Thyroid gland (tissue), 4 donors: ENCODE results near the gene CCDC74B. TPM values are rescaled to one million over a fixed set of nuclear protein-coding genes. Genes with fewer than 3 reads are reported as not detected.
"Not testable (repeated sequence)": the region's sequence is repeated elsewhere in the genome, so short reads cannot be mapped to it uniquely, and the experiment has no call there.

ENCODE experiments used
- DNase-seq, 2 donors: peaks; one replicate each; pipeline ENCODE4 v3.0.0-alpha.2; 2019
- H3K27ac ChIP-seq, 3 donors: fragments of 200-600 bp; sonication (generic); 1 replicate in 2 of 3; 2 replicates in 1 of 3; pipeline ENCODE4 v1.5.1; 2016 to 2019; ENCODE audit warnings: mild to moderate bottlenecking in 1 of 3, moderate library complexity in 1 of 3
- H3K27me3 ChIP-seq: fragments of 200-600 bp; sonication (generic); one replicate; pipeline ENCODE4 v1.5.1; 2019
- H3K36me3 ChIP-seq, 2 donors: fragments of 200-600 bp; sonication (generic); one replicate each; pipeline ENCODE4 v1.5.1; 2016 to 2019
- H3K4me1 ChIP-seq, 2 donors: fragments of 200-600 bp; sonication (generic); one replicate each; pipeline ENCODE4 v1.5.1; 2017 to 2019
- H3K4me3 ChIP-seq, 3 donors: fragments of 200-600 bp; sonication (generic); replicated peaks in 1 of 3; 1 replicate in 2 of 3; 2 replicates in 1 of 3; pipeline ENCODE4 v1.5.1; 2016; ENCODE audit warnings: mild to moderate bottlenecking in 1 of 3
- H3K9me3 ChIP-seq: fragments of 200-600 bp; sonication (generic); one replicate; pipeline ENCODE4 v1.5.1; 2017
- POLR2A ChIP-seq, 2 donors: fragments of 450-650 bp; IDR thresholded peaks; one replicate each; pipeline ENCODE4 v1.6.1; 2017; ENCODE audit warnings: antibody characterized with exemption in 2 of 2, mild to moderate bottlenecking in 2 of 2, moderate library complexity in 1 of 2
- WGBS, 2 donors: methylation state at CpG; one replicate each; pipeline ENCODE4 v1.1.5; 2017; 5-methylcytosine and 5-hydroxymethylcytosine counted together
- intact Hi-C: fragments of 100-400 bp; cut with DNase I; formaldehyde crosslinking; loops from one replicate; pipeline ENCODE4 v1.15.1; 2023
- total RNA-seq, 4 donors: library from RNA; depleted of rRNA; stranded (reverse); fragments of >200 nt; gene quantifications; one replicate each; pipeline ENCODE4 v1.2.3, GENCODE V29; 2016
- TF ChIP-seq, protein P1 (sequence below), 6 experiments: fragments of 200-600 bp in 3 of 6; fragments of 450-650 bp in 3 of 6; sonication (generic) in 3 of 6; IDR thresholded peaks; one replicate each; pipeline ENCODE4 v1.5.1; 2016 to 2019; ENCODE audit warnings: antibody characterized with exemption in 6 of 6, mild to moderate bottlenecking in 2 of 6, inconsistent platforms in 1 of 6, moderate library complexity in 1 of 6

Gene CCDC74B
- total RNA-seq, 4 donors from 2014 or later, result 9.8 to 35.1 (median 19.1) TPM

DNA sequence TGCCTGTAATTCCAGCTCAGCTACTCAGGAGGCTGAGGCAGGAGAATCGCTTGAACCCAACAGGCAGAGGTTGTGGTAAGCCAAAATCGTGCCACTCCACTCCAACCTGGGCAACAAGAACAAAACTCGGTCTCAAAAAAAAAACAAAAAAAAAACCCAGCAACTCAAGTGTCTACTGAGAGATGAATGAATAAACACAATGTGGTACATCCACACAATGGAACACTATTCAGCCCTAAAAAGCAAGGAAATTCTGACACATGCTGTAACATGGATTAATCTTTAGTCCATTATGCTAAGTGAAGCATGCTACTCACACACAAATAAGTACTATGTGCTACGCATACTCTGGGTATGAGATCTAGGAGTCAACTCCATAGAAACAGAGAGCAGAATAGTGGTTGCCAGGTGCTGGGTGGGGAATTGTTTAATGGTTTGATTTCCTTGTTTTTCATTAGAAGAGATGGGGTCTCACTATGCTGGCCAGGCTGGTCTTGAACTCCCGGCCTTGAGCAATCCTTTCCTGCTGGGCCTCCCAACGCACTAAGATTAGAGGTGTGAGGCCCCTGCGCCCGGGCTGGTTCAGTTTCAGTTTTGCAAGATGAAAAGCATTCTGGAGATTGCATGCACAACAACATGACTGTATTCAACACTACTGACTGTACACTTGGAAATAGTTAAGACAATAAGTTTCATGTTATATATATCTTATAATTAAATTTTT is 20.5 kb upstream of the CCDC74B start:
- intact Hi-C loops, result no loop called here
- H3K36me3 ChIP-seq, result peaks cover 21 to 44% of the 10 kb centered on the region in 2 donors
- WGBS, 2 donors, result 96 to 98% methylated on average over 8 of the region's 8 CpGs
- H3K27me3 ChIP-seq, result no peaks in the 10 kb centered on the region
- H3K4me1 ChIP-seq, result peaks cover 6 to 14% of the 10 kb centered on the region in 2 donors
- H3K27ac ChIP-seq, result no peak overlapping the region
- H3K4me3 ChIP-seq, result no peak overlapping the region
- no peak for TF ChIP-seq POLR2A (IDR thresholded peaks at IDR 0.05)
- TF ChIP-seq, protein P1, sequence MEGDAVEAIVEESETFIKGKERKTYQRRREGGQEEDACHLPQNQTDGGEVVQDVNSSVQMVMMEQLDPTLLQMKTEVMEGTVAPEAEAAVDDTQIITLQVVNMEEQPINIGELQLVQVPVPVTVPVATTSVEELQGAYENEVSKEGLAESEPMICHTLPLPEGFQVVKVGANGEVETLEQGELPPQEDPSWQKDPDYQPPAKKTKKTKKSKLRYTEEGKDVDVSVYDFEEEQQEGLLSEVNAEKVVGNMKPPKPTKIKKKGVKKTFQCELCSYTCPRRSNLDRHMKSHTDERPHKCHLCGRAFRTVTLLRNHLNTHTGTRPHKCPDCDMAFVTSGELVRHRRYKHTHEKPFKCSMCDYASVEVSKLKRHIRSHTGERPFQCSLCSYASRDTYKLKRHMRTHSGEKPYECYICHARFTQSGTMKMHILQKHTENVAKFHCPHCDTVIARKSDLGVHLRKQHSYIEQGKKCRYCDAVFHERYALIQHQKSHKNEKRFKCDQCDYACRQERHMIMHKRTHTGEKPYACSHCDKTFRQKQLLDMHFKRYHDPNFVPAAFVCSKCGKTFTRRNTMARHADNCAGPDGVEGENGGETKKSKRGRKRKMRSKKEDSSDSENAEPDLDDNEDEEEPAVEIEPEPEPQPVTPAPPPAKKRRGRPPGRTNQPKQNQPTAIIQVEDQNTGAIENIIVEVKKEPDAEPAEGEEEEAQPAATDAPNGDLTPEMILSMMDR (IDR thresholded peaks at IDR 0.05), result no peak
- DNase-seq, result no peak
- no peaks in the 10 kb centered on the region for H3K9me3 ChIP-seq

DNA sequence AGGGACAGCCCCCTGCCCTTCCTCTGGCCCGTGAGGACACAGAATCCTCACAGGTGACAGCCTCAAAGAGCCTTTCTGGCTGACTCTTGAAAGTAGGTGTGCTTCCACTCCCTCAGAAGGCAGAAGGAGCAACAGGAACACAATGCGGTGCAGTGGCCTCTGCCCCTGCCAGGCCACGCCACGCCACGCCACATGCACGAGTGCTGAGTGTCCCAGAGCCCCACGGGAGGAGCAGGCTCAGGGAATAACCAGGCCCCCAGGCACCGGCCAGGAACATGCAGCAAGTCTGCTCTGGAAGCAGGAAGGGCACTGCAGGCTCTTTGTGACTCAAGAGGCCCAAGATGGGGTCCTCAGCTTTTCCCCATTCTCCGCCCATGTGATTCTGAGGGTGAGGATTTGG is 18.1 kb upstream of the CCDC74B start:
- TF ChIP-seq, protein P1 (IDR thresholded peaks at IDR 0.05), result no peak
- TF ChIP-seq POLR2A (IDR thresholded peaks at IDR 0.05), result no peak
- Histone ChIP-seq H3K4me1 (peaks cover 24 to 37% of the 10 kb centered on the region in 2 donors), H3K27me3 (no peaks in the 10 kb centered on the region), H3K36me3 (peaks cover 21 to 36% of the 10 kb centered on the region in 2 donors), H3K9me3 (no peaks in the 10 kb centered on the region), H3K27ac (peak overlapping the region in 1 of 3 donors; percentile 90), H3K4me3 (no peak overlapping the region)
- no peak for DNase-seq
- WGBS, 2 donors, result 92 to 96% methylated on average over 7 to 8 of the region's 9 CpGs
- intact Hi-C loops, result no loop called here

DNA sequence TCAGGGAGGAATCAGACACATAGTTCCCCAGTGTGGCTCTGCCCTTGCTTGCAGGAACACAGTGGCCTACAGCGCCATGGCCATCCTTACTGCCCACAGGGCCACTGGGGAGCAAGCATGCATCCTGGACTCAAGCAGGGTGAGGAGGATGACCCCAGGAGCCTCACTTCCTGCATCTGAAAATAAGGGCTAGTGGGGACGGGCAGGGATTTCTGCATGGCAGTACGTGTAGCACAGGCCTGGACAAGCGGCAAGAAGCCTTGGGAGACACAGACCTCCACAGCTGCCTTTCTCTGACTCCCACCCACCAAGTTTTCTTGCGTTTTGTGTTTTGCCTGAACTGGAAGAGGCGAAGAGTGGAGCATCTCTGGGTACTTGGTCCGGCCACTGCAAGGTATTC is 17.6 kb upstream of the CCDC74B start:
- DNase-seq, H3K9me3 ChIP-seq, H3K27me3 ChIP-seq, H3K4me3 ChIP-seq, intact Hi-C loops: not testable (repeated sequence)
- Histone ChIP-seq H3K4me1 (peaks cover 28 to 42% of the 10 kb centered on the region in 2 donors), H3K27ac (peak overlapping the region in 2 of 3 donors; percentile 90 to 95), H3K36me3 (peaks cover 20 to 35% of the 10 kb centered on the region in 2 donors)
- WGBS, 2 donors, result 93 to 98% methylated on average over 5 to 6 of the region's 7 CpGs

DNA sequence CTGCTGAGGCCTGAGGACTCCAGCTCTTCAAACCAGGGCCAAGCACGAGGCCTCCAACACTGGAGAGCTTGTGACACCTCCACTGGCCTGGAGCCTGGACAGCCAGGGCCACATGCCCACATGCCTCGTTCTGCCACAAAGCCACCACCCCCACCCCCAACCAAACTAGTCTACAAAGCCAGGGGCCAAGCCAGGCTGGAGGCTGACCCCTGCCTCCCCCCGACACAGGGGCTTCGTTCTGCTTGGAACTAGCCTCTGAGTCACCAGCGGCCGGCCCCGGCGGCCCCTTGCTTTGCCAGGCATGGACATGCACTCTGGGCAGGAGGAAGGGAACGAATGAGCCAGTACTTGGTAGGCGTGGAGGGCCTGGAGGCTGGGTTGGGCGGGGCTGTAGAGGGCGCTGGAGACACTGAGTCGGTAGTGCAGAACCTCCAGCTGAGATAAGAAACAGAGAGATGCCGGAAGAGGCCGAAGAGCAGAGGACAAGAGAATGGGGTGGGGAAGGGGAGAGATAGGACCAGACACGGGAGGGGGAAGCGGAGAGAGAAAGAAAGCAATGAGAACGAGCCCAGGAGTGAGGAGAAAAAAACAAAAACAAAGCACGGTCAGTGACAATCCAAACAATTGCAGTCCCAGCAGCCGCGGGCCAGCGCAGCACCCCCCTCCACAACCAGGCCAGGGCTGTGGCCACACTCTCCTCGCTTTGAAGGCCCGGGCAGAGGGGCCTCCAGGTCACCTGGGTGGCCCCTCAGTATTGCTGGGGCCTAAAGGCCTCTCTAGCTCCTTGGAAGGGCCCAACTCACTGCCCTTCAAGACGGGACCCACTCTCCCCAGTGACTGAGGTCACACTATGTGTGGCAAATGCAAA is 16.2 kb upstream of the CCDC74B start:
- Histone ChIP-seq H3K4me1 (peaks cover 38 to 53% of the 10 kb centered on the region in 2 donors), H3K36me3 (peaks cover 14 to 25% of the 10 kb centered on the region in 2 donors), H3K27ac (peak overlapping the region; percentile 90 to 96 (median 95))
- H3K4me3 ChIP-seq, intact Hi-C loops, H3K9me3 ChIP-seq, H3K27me3 ChIP-seq: not testable (repeated sequence)
- TF ChIP-seq POLR2A (IDR thresholded peaks at IDR 0.05), result peak in 1 of 2 donors; percentile 25
- TF ChIP-seq, protein P1 (IDR thresholded peaks at IDR 0.05), result peak in 2 of 6 experiments; percentile 12 to 24
- WGBS, 2 donors, result 23 to 39% methylated on average over 15 to 20 of the region's 25 CpGs
- peak; percentile 91 to 93 for DNase-seq

DNA sequence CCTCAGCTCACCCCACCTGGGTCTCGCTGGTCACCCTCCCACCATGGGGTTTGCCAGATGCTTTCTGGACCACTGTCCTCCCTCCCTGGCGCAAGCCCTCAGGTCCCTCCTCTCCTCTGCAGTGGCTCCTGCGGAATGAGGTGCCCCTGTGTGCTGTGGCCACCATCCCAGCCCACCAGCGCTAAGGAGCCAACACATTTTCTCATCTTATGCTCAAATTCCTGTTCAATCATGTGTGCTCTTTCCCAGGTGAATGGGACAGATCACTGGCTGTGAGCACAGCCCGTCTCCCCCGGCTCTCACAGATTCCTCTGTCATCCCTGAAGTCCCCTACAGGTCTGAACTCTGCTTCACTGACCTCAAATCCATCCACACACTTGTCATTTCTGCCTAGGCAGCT is 15.2 kb upstream of the CCDC74B start:
- H3K9me3 ChIP-seq, result no peaks in the 10 kb centered on the region
- H3K36me3 ChIP-seq, result peaks cover 14 to 16% of the 10 kb centered on the region in 2 donors
- peak; percentile 53 to 62 for DNase-seq
- no peak overlapping the region for H3K4me3 ChIP-seq
- WGBS, 2 donors, result 46 to 51% methylated on average over 6 of the region's 6 CpGs
- peak overlapping the region; percentile 90 to 99 (median 95) for H3K27ac ChIP-seq
- H3K27me3 ChIP-seq, result no peaks in the 10 kb centered on the region
- TF ChIP-seq POLR2A (IDR thresholded peaks at IDR 0.05), result no peak
- TF ChIP-seq, protein P1 (IDR thresholded peaks at IDR 0.05), result no peak
- peaks cover 42 to 59% of the 10 kb centered on the region in 2 donors for H3K4me1 ChIP-seq
- intact Hi-C loops, result no loop called here

DNA sequence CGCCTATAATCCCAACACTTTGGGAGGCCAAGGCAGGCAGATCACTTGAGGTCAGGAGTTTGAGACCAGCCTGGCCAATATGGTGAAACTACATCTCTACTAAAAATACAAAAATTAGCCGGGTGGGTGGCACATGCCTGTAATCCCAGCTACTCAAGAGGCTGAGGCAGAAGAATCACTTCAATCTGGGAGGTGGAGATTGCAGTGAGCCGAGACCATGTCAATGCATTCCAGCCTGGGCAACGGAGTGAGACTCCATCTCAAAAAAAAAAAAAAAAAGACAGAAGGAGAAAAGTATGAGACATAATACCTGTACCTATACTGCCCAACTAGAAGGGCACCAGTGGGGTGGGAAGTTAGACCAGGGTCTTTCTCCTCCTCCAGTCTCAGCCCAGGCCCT is 14.5 kb upstream of the CCDC74B start:
- Histone ChIP-seq H3K36me3 (peaks cover 12 to 15% of the 10 kb centered on the region in 2 donors), H3K27ac (peak overlapping the region; percentile 90 to 99 (median 95)), H3K4me1 (peaks cover 42 to 59% of the 10 kb centered on the region in 2 donors)
- intact Hi-C loops, result loop anchor here (5.0 kb wide), 1 partner anchor 173 kb away; no protein-coding TSS in a partner anchor
- H3K9me3 ChIP-seq, H3K4me3 ChIP-seq, H3K27me3 ChIP-seq: not testable (repeated sequence)
- peak; percentile 72 to 77 for DNase-seq
- WGBS, 2 donors, result 35 to 51% methylated on average over 4 of the region's 4 CpGs
